DMS53 (cell line): ENCODE data around the gene ING4.
A peak's percentile ranks its signal among the peaks of the same experiment; 100 is the strongest.

ENCODE experiments used
- DNase-seq: peaks from one replicate; lab custom pipeline; 2025; lab: John Stamatoyannopoulos, UW

The ING4 gene

GRCh38 chr12:6635856-6636531, 26.9 kb downstream of the ING4 start, which contains the start of gene LPAR5:
Gene LPAR5, minus strand, starts transcription at chr12:6635959. Its CDS starts 14,711 bp downstream, at chr12:6621248.
- no peak for DNase-seq

- DNase-seq = no peak
Measured at GRCh38 chr12:6635375-6635855, 27.5 kb downstream of the ING4 start.

- DNase-seq = peak; percentile 81
Measured at GRCh38 chr12:6632026-6632983, 30.6 kb downstream of the ING4 start.

GRCh38 chr12:6631549-6631961, 31.4 kb downstream of the ING4 start:
- DNase-seq = no peak

- DNase-seq = no peak
Measured at GRCh38 chr12:6630736-6631135, 32.2 kb downstream of the ING4 start.

GRCh38 chr12:6627616-6628015, 35.3 kb downstream of the ING4 start:
- no peak for DNase-seq

GRCh38 chr12:6626654-6627283, 36.1 kb downstream of the ING4 start:
- no peak for DNase-seq

- DNase-seq = no peak
Measured at GRCh38 chr12:6620885-6621274, 42.0 kb downstream of the ING4 start.

GRCh38 chr12:6620137-6620884, 42.6 kb downstream of the ING4 start:
- no peak for DNase-seq

- DNase-seq = no peak
Measured at GRCh38 chr12:6618483-6619225, 44.3 kb downstream of the ING4 start.

- DNase-seq = no peak
Measured at GRCh38 chr12:6615802-6616201, 47.1 kb downstream of the ING4 start.

- peak; percentile 51 for DNase-seq
Measured at GRCh38 chr12:6614513-6615172, 48.3 kb downstream of the ING4 start.

- DNase-seq = peak; percentile 99
Measured at GRCh38 chr12:6613776-6614512, 49.0 kb downstream of the ING4 start.

GRCh38 chr12:6613015-6613775, 49.7 kb downstream of the ING4 start:
- peak; percentile 90 for DNase-seq

- peak; percentile 90 for DNase-seq
Measured at GRCh38 chr12:6612652-6613014, 50.3 kb downstream of the ING4 start.

GRCh38 chr12:6612247-6612646, 50.7 kb downstream of the ING4 start:
- DNase-seq = peak; percentile 59

GRCh38 chr12:6608592-6609281, 54.2 kb downstream of the ING4 start:
- DNase-seq = peak; percentile 66
